ENCODE data around the gene MYO6. TPM values are rescaled to one million over a fixed set of nuclear protein-coding genes. Genes with fewer than 3 reads are reported as not detected.

MYO6 gene
- total RNA-seq, 1 experiment from 2014 or later: 122 TPM

GRCh38 chr6:75880305-75880704 is 131.3 kb downstream of the MYO6 start:
- no TSS peak for BruUV-seq (replicated peaks)
- CTCF ChIA-PET: interaction anchor here (1.9 kb wide), 1 partner anchor 13 kb away, joined by 7 read pairs; no protein-coding TSS in a partner anchor
- no peak for DNase-seq
- no peaks in the 10 kb centered on the region for H3K4me1 Mint-ChIP-seq (ENCODE audit: low read depth, unreplicated experiment)
- H3K9me3 Mint-ChIP-seq (ENCODE audit: low read depth, unreplicated experiment): no peaks in the 10 kb centered on the region
- no peaks in the 10 kb centered on the region for H3K27me3 Mint-ChIP-seq (ENCODE audit: unreplicated experiment)
- H3K4me3 Mint-ChIP-seq (ENCODE audit: low read depth, unreplicated experiment): no peak overlapping the region
- intact Hi-C loops (cut with micrococcal nuclease; ENCODE audit: unreplicated experiment): no loop called here
- peaks cover 20% of the 10 kb centered on the region for H3K36me3 Mint-ChIP-seq (ENCODE audit: insufficient read depth, unreplicated experiment)
- TF ChIP-seq, protein P1, sequence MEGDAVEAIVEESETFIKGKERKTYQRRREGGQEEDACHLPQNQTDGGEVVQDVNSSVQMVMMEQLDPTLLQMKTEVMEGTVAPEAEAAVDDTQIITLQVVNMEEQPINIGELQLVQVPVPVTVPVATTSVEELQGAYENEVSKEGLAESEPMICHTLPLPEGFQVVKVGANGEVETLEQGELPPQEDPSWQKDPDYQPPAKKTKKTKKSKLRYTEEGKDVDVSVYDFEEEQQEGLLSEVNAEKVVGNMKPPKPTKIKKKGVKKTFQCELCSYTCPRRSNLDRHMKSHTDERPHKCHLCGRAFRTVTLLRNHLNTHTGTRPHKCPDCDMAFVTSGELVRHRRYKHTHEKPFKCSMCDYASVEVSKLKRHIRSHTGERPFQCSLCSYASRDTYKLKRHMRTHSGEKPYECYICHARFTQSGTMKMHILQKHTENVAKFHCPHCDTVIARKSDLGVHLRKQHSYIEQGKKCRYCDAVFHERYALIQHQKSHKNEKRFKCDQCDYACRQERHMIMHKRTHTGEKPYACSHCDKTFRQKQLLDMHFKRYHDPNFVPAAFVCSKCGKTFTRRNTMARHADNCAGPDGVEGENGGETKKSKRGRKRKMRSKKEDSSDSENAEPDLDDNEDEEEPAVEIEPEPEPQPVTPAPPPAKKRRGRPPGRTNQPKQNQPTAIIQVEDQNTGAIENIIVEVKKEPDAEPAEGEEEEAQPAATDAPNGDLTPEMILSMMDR (IDR thresholded peaks at IDR 0.05; ENCODE audit: unreplicated experiment): no peak
- H3K27ac Mint-ChIP-seq (ENCODE audit: unreplicated experiment): no peak overlapping the region

DNA sequence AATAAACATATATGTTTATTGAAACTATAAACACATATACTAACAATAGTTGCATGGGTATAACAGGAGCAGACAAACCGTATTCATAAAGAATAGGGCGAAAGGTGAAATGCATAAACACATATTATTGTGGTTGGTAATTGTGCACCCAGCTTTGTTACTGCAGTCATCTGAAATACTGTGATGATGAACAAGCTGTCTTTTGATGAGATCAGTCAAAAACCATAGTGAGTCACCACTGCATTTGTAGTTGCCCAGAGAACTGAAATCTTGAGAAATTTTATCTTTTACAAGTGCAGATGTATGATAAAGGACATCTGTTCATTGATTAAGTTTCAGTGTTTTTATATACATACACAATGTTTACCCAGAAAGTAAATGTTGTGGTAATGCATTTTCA is 133.7 kb downstream of the MYO6 start:
- no peak for DNase-seq
- TF ChIP-seq, protein P1 (IDR thresholded peaks at IDR 0.05; ENCODE audit: unreplicated experiment): no peak
- CTCF ChIA-PET: no interaction called here
- no TSS peak for BruUV-seq (replicated peaks)
- no peak overlapping the region for H3K4me3 Mint-ChIP-seq (ENCODE audit: low read depth, unreplicated experiment)
- no peaks in the 10 kb centered on the region for H3K27me3 Mint-ChIP-seq (ENCODE audit: unreplicated experiment)
- H3K9me3 Mint-ChIP-seq (ENCODE audit: low read depth, unreplicated experiment): no peaks in the 10 kb centered on the region
- H3K36me3 Mint-ChIP-seq (ENCODE audit: insufficient read depth, unreplicated experiment): peaks cover 28% of the 10 kb centered on the region
- H3K4me1 Mint-ChIP-seq (ENCODE audit: low read depth, unreplicated experiment): no peaks in the 10 kb centered on the region
- intact Hi-C loops (cut with micrococcal nuclease; ENCODE audit: unreplicated experiment): no loop called here
- no peak overlapping the region for H3K27ac Mint-ChIP-seq (ENCODE audit: unreplicated experiment)

DNA sequence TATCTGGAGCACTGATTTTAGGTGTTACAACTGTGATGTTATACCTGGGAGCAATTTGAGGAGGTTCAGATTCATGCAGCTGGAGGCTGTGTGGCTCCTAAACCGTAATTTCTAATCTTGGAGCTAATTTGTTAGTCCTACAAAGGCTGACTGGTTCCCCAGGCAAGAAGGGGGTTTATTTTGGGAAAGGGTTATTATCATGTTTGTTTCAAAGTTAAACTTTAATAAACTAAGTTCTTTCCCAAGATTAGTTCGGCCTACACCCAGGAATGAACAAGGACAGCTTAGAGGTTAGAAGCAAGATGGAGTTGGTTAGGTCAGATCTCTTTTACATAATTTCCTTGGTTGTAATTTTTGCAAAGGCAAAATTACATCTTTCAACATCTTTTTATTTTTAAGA is 135.8 kb downstream of the MYO6 start:
- peaks cover 18% of the 10 kb centered on the region for H3K36me3 Mint-ChIP-seq (ENCODE audit: insufficient read depth, unreplicated experiment)
- H3K4me3 Mint-ChIP-seq (ENCODE audit: low read depth, unreplicated experiment): no peak overlapping the region
- H3K4me1 Mint-ChIP-seq (ENCODE audit: low read depth, unreplicated experiment): no peaks in the 10 kb centered on the region
- H3K27ac Mint-ChIP-seq (ENCODE audit: unreplicated experiment): no peak overlapping the region
- no peaks in the 10 kb centered on the region for H3K27me3 Mint-ChIP-seq (ENCODE audit: unreplicated experiment)
- no TSS peak for BruUV-seq (replicated peaks)
- H3K9me3 Mint-ChIP-seq (ENCODE audit: low read depth, unreplicated experiment): no peaks in the 10 kb centered on the region
- intact Hi-C loops (cut with micrococcal nuclease; ENCODE audit: unreplicated experiment): no loop called here
- TF ChIP-seq, protein P1 (IDR thresholded peaks at IDR 0.05; ENCODE audit: unreplicated experiment): no peak
- no peak for DNase-seq
- CTCF ChIA-PET: no interaction called here

GRCh38 chr6:75892384-75892783 is 143.3 kb downstream of the MYO6 start:
- Mint-ChIP-seq H3K4me1 (ENCODE audit: low read depth, unreplicated experiment) (no peaks in the 10 kb centered on the region), H3K27me3 (ENCODE audit: unreplicated experiment) (no peaks in the 10 kb centered on the region), H3K9me3 (ENCODE audit: low read depth, unreplicated experiment) (no peaks in the 10 kb centered on the region), H3K27ac (ENCODE audit: unreplicated experiment) (no peak overlapping the region), H3K4me3 (ENCODE audit: low read depth, unreplicated experiment) (no peak overlapping the region), H3K36me3 (ENCODE audit: insufficient read depth, unreplicated experiment) (peaks cover 16% of the 10 kb centered on the region)
- BruUV-seq (replicated peaks): no TSS peak
- no peak for DNase-seq
- CTCF ChIA-PET: interaction anchor here (0.9 to 1.9 kb wide), 4 partner anchors 18 to 459 kb away, joined by 3 to 11 read pairs (median 3); no protein-coding TSS in a partner anchor
- TF ChIP-seq, protein P1 (IDR thresholded peaks at IDR 0.05; ENCODE audit: unreplicated experiment): no peak
- intact Hi-C loops (cut with micrococcal nuclease; ENCODE audit: unreplicated experiment): loop anchor here (10.0 kb wide), 1 partner anchor 1402 kb away; no protein-coding TSS in a partner anchor

Measured in Calu3 (cell line).